Right lobe of liver (tissue), 6 donors: ENCODE measurements around the gene LRRC56. TPM values are rescaled to one million over a fixed set of nuclear protein-coding genes. Genes with fewer than 3 reads are reported as not detected.
A peak's percentile ranks its signal among the peaks of the same experiment; 100 is the strongest.

Experiments
- ATAC-seq, 4 donors: fragments of 200-7000 bp; cut with Tn5 transposase; one replicate each; pipeline ENCODE4 v1.9.1; 2020; ENCODE audit warnings: mild to moderate bottlenecking in 4 of 4, moderate library complexity in 4 of 4
- DNase-seq, 3 donors: peaks; one replicate each; pipeline ENCODE4 v3.0.0-alpha.2; 2020
- H3K27ac ChIP-seq, 3 donors: fragments of 200-600 bp; one replicate each; pipeline ENCODE4 v1.8.0; 2022
- H3K27me3 ChIP-seq, 2 donors: fragments of 200-600 bp; one replicate each; pipeline ENCODE4 v1.8.0; 2022
- H3K36me3 ChIP-seq, 4 donors: fragments of 200-600 bp; sonication (generic) in 1 of 4; one replicate each; pipeline versions ENCODE4 v1.5.1 to v1.8.0; 2017 to 2022; ENCODE audit warnings: control low read depth in 1 of 4
- H3K4me1 ChIP-seq, 4 donors: fragments of 200-600 bp; sonication (generic) in 1 of 4; one replicate each; pipeline versions ENCODE4 v1.5.1 to v1.8.0; 2017 to 2022; ENCODE audit warnings: control low read depth in 1 of 4
- H3K4me3 ChIP-seq, 3 donors: fragments of 200-600 bp; one replicate each; pipeline ENCODE4 v1.8.0; 2022
- H3K9me3 ChIP-seq, 4 donors: fragments of 200-600 bp; sonication (generic) in 1 of 4; one replicate each; pipeline versions ENCODE4 v1.5.1 to v1.8.0; 2017 to 2022; ENCODE audit warnings: control low read depth in 1 of 4
- POLR2A ChIP-seq: fragments of 450-650 bp; IDR thresholded peaks from one replicate; pipeline ENCODE4 v1.6.1; 2017; ENCODE audit warnings: antibody characterized with exemption, mild to moderate bottlenecking
- WGBS: methylation state at CpG from one replicate; pipeline ENCODE4 v1.1.6; 2018; ENCODE audit warnings: low coverage, low lambda C conversion rate; ENCODE audit not compliant: insufficient coverage; ENCODE audit errors: missing lambda C conversion rate; 5-methylcytosine and 5-hydroxymethylcytosine counted together
- intact Hi-C, 2 donors: fragments of 100-400 bp; cut with DNase I; formaldehyde crosslinking; loops; one replicate each; pipeline versions ENCODE4 v1.11.2 to v1.14.1; 2022
- total RNA-seq, 6 experiments: library from RNA; depleted of rRNA in 2 of 6; stranded (reverse); fragments of >200 nt in 2 of 6; fragmentation: NEBNext Ultra II Directional in 3 of 6; extraction: Animal tissue kit (Norgen Biotek cat#: 25700) in 3 of 6; gene quantifications; one replicate each; pipeline versions ENCODE4 v1.1.0 to v1.2.4, GENCODE V29; 2016 to 2023
- TF ChIP-seq, protein P1 (sequence below), 4 donors: fragments of 200-600 bp in 3 of 4; fragments of 450-650 bp in 1 of 4; IDR thresholded peaks; one replicate each; pipeline versions ENCODE4 v1.5.1 to v1.8.0; 2016 to 2022; ENCODE audit warnings: antibody characterized with exemption in 4 of 4, mild to moderate bottlenecking in 2 of 4
- donor health status: DM: no; HTN: yes; CAD: no.
- donor health status: DM: no; HTN: no; CAD: no.
- donor health status: DM: no; HTN: no; CAD: no.
- donor health status: DM: no; HTN: yes; CAD: no.
- donor health status: DM: no; HTN: yes; CAD: no.

Gene LRRC56
- total RNA-seq, 6 experiments from 2014 or later = 0.12 to 1.1 (median 0.71) TPM; not detected in 1

- ATAC-seq (peak in 2 of 4 donors; percentile 0 to 1), DNase-seq (peak in 2 of 3 donors; percentile 57 to 64)
- TF ChIP-seq, protein P1, sequence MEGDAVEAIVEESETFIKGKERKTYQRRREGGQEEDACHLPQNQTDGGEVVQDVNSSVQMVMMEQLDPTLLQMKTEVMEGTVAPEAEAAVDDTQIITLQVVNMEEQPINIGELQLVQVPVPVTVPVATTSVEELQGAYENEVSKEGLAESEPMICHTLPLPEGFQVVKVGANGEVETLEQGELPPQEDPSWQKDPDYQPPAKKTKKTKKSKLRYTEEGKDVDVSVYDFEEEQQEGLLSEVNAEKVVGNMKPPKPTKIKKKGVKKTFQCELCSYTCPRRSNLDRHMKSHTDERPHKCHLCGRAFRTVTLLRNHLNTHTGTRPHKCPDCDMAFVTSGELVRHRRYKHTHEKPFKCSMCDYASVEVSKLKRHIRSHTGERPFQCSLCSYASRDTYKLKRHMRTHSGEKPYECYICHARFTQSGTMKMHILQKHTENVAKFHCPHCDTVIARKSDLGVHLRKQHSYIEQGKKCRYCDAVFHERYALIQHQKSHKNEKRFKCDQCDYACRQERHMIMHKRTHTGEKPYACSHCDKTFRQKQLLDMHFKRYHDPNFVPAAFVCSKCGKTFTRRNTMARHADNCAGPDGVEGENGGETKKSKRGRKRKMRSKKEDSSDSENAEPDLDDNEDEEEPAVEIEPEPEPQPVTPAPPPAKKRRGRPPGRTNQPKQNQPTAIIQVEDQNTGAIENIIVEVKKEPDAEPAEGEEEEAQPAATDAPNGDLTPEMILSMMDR (IDR thresholded peaks at IDR 0.05) = no peak
- TF ChIP-seq POLR2A = no peak
- Histone ChIP-seq H3K9me3 (no peaks in the 10 kb centered on the region), H3K27me3 (no peaks in the 10 kb centered on the region), H3K4me1 (peaks cover 0 to 25% (median 6%) of the 10 kb centered on the region in 4 donors), H3K36me3 (peaks cover 0 to 4% (median 0%) of the 10 kb centered on the region in 4 donors), H3K4me3 (peak overlapping the region; percentile 61 to 71 (median 68)), H3K27ac (peak overlapping the region in 2 of 3 donors; percentile 56 to 79)
- no CpG with 5 or more reads among the region's 41 CpGs for WGBS
- intact Hi-C loops = no loop called here
Measured at GRCh38 chr11:567629-568292, 30.4 kb downstream of the LRRC56 start.

GRCh38 chr11:568306-569157 is 31.2 kb downstream of the LRRC56 start:
- ATAC-seq (peak; percentile 82 to 92 (median 86)), DNase-seq (peak; percentile 95 to 97 (median 97))
- Histone ChIP-seq H3K4me3 (peak overlapping the region; percentile 61 to 73 (median 71)), H3K9me3 (no peaks in the 10 kb centered on the region), H3K36me3 (no peaks in the 10 kb centered on the region), H3K27ac (peak overlapping the region; percentile 72 to 94 (median 79)), H3K27me3 (no peaks in the 10 kb centered on the region), H3K4me1 (peaks cover 0 to 32% (median 5%) of the 10 kb centered on the region in 4 donors)
- TF ChIP-seq POLR2A = peak; percentile 75
- TF ChIP-seq, protein P1 (IDR thresholded peaks at IDR 0.05) = peak in 1 of 4 donors; percentile 6
- intact Hi-C loops = no loop called here
- no CpG with 5 or more reads among the region's 123 CpGs for whole genome bisulfite sequencing

- no peaks in the 10 kb centered on the region for H3K36me3 ChIP-seq
- ATAC-seq = peak; percentile 25 to 65 (median 57)
- WGBS = 7% methylated on average over 17 of the region's 36 CpGs
- H3K9me3 ChIP-seq = no peaks in the 10 kb centered on the region
- H3K27ac ChIP-seq = peak overlapping the region; percentile 72 to 94 (median 79)
- H3K27me3 ChIP-seq = no peaks in the 10 kb centered on the region
- intact Hi-C loops = no loop called here
- peaks cover 0 to 34% (median 5%) of the 10 kb centered on the region in 4 donors for H3K4me1 ChIP-seq
- DNase-seq = peak; percentile 64 to 93 (median 87)
- peak overlapping the region; percentile 61 to 73 (median 71) for H3K4me3 ChIP-seq
- no peak for TF ChIP-seq POLR2A
- TF ChIP-seq, protein P1 (IDR thresholded peaks at IDR 0.05) = no peak
Measured at GRCh38 chr11:569158-569885, 32.0 kb downstream of the LRRC56 start.

DNA sequence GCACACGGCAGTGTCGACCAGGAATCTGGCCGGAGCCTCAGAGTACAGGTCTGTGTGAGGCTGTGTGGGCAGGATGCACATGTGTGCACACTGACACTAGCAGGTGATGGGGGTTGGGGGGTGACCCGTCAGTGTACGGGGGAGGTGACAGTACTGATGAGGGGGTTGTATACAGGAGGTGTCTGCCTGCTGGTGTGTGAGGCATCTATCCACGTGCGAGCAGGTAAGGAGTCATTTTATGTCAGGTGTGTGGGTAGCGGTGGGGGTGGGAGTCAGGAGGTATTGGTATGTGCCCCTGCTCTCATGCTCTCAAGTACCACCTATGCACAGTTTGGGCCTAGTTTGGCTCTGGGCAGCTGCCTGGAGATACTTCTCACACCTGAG is 34.5 kb downstream of the LRRC56 start:
- Histone ChIP-seq H3K36me3 (no peaks in the 10 kb centered on the region), H3K27ac (no peak overlapping the region), H3K4me1 (peaks cover 0 to 44% (median 5%) of the 10 kb centered on the region in 4 donors), H3K9me3 (no peaks in the 10 kb centered on the region), H3K4me3 (no peak overlapping the region), H3K27me3 (no peaks in the 10 kb centered on the region)
- DNase-seq (no peak), ATAC-seq (no peak)
- no peak for TF ChIP-seq POLR2A
- TF ChIP-seq, protein P1 (IDR thresholded peaks at IDR 0.05) = no peak
- 77% methylated on average over 3 of the region's 8 CpGs for WGBS
- intact Hi-C loops = no loop called here
